SW480 (cell line): ENCODE data around the gene PAX5.

Experiments
- DNase-seq: peaks from one replicate; pipeline ENCODE4 v3.0.0-alpha.2; 2016; ENCODE audit warnings: low spot score

Gene PAX5

GRCh38 chr9:37025071-37025822 is 8.8 kb downstream of the PAX5 start:
- no peak for DNase-seq

- DNase-seq, result no peak
Observed at GRCh38 chr9:37017546-37017945, 16.5 kb downstream of the PAX5 start.

- DNase-seq, result no peak
Observed at GRCh38 chr9:37011530-37011929, 22.5 kb downstream of the PAX5 start.

- DNase-seq, result no peak
Observed at GRCh38 chr9:37010976-37011375, 23.1 kb downstream of the PAX5 start.

DNA sequence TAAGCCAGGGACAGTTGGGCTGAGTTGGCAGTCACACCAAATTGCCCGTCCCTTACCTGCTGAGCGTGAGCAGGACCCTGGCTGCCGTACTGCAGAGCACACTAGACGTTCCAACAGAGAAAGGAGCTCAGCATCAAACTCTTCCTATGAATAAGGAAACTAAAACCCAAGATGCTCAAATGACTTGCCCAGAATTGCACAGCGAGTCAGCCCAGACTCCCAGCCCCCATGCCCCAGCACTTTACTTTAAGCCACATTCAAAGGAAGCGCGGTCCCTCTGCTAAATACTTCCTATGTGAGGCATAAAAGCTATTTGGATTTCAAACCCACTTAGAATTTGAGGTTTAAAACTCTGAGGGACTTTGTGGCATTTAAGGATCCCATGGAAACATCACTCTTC is 23.9 kb downstream of the PAX5 start:
- no peak for DNase-seq

DNA sequence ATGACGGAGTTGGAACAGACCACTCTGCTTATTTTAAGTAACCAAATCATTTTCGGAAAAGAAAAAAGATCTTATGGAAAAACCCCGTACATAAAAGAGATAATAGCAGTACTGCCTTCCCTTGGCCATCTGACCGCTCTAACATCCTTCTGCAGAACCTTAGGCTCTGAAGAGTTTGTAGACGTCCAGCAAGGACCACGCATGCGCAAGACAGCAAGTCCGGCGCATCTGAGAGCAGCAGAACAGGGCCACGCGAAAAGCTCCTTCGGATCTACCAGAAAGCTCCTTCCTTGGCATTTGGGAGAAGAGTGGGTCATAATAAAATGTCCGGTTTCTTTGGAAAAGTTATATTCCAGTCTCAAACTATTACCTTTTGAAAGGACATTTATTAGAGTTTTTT is 26.8 kb downstream of the PAX5 start:
- no peak for DNase-seq

- DNase-seq, result no peak
Observed at GRCh38 chr9:37005517-37006140, 28.4 kb downstream of the PAX5 start.

GRCh38 chr9:37004424-37004935 is 29.6 kb downstream of the PAX5 start:
- no peak for DNase-seq

GRCh38 chr9:37002413-37003217 is 31.5 kb downstream of the PAX5 start:
- no peak for DNase-seq

- no peak for DNase-seq
Observed at GRCh38 chr9:37002036-37002412, 32.0 kb downstream of the PAX5 start.

GRCh38 chr9:37001459-37001858 is 32.6 kb downstream of the PAX5 start:
- DNase-seq, result no peak

- no peak for DNase-seq
Observed at GRCh38 chr9:36999728-37000333, 34.2 kb downstream of the PAX5 start.

DNA sequence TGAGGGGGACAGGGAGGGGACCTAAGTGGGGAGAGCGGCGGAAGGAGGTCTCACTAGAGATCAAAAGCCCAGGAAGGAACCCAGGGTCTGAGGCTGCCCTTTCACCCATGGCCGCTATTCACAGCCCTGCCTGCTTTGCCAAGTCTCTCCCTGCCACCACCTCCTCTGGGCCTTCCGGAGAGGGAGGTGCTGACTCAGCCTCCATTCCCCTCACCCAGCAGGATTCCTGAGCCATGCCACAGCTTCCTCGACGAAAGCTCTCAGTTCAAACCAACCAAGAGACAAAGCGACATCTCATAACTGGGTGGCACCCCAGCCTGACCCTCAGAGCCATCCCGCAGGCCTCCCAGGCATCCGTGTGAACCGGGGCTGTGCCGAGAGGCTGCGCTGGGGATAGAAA is 36.7 kb downstream of the PAX5 start:
- no peak for DNase-seq

DNA sequence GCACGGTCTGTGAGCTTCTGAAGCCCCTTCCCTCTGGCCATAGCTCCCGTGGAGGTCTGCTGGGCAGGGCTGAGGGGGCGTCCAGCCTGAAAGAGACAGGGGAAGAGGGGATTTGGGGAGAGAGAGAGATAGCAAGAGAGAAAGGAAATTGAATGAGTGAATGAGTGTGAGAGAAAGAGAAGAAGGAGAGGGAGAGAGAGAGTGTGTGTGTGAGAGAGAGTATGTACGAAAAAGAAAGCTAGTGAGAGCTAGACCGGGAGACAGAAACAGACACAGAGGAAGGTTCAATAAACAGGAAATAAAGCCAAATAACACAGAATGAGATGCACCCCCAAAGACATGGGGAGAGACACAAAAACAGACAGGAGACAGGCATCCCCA is 37.4 kb downstream of the PAX5 start:
- no peak for DNase-seq

GRCh38 chr9:36995927-36996705 is 38.0 kb downstream of the PAX5 start:
- DNase-seq, result peak; percentile 77

DNA sequence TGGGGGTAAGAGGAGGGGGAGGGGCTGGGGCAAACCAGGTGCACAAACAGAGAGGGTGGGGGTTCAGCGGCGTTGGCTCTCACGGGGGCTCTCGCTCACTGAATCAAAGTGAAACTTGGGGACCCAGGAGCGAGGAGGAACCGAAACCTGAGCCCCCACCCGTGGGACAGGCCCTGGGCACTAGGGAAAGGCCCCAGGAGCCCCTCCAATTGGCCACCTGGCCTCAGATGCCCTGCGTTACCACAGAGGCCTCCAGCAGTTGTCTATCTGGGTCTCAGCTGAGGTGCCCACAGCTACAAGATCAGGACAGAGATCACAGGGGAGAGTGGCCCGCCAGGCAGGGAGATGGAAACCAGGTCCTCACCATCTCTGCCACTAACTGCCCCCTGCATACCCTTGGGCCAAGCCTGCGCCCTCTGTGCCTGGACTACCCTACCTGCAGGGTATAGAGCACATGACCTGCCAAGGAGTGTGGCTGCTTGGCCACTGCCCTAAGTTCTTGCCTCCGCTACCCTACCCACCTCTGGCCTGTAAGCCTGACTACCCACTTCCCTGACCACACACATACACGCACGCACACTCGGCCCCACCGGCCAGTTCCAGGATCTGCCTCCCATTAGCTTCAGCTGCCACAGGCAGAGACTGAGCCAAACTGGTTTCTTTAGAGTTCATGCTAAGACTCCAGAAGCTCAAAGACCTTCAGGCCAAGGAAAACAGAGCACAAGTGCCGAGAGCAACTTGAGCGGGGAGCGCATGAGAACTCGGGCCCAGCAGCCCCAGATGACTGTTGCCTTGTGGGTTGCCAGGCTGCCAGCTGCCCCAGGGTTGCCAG is 39.9 kb downstream of the PAX5 start:
- no peak for DNase-seq

- DNase-seq, result no peak
Observed at GRCh38 chr9:36992501-36993316, 41.4 kb downstream of the PAX5 start.

DNA sequence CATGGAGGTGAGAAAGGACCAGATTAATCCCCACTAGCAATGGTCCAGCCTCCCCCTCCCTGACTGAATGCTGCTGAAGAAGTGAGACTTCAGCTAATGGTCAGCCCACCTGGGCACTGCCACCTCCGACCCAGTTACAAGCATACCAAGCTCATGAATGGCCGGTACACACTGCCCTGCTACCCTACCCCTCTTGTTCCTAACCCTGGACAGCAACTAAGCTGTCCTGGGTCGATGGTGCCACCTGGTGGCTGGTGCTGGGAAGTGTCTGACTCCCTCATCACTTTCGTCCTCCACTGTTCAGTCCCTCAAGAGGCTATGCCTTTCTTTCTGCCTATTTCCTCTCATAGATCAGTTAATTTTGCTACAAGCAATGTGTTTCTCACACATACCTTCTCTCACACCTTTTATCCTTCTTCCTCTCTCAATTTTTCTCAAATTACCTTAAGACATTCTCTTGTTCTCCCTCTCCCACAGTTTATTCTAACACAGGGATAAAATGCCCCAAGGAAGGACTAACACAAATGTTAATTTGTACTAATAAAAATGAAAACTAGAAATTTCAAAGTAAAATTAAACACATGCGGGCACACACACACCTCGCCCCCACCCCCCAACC is 42.4 kb downstream of the PAX5 start:
- DNase-seq, result peak; percentile 20

DNA sequence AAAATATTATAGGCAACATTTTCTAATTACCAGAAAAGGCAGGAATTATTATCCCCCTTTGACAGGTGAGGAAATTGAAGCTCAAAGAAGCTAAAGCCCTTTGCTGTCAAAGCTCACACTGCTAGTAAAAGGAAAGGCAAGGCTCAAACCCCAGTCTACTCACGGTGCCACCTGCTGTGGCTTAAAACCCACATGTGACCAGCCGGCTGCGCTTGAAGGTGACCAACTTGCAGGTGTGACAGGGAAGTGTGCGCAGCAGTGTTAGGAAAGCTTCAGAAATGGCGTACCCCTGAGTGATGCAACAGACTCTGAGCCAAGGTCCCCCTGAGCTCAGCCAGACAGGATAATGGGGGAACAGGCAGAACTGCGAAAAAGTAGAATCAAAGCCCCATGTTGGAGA is 45.2 kb downstream of the PAX5 start:
- DNase-seq, result peak; percentile 26
